Immature natural killer cell (primary cell): ENCODE measurements around the gene OR5L2. TPM values are rescaled to one million over a fixed set of nuclear protein-coding genes. Genes with fewer than 3 reads are reported as not detected.

ENCODE experiments used
- polyA plus RNA-seq, 3 donors: library from polyadenylated mRNA; unstranded; fragments of 300-500 nt; fragmentation: Illumina TruSeq; gene quantifications; one replicate each; pipeline ENCODE4 v1.2.3, GENCODE V29; 2021

Gene OR5L2
- polyA plus RNA-seq, 3 donors from 2014 or later, result not detected

Other genes starting within 250 kb of the OR5L2 start
- gene OR4C11, start 219.6 kb upstream of the OR5L2 start, polyA plus RNA-seq, result not detected
- gene OR4P4, start 192.1 kb upstream of the OR5L2 start, polyA plus RNA-seq, result not detected
- not detected for gene OR4S2, start 178.9 kb upstream of the OR5L2 start, polyA plus RNA-seq
- gene OR4C6, start 165.0 kb upstream of the OR5L2 start, polyA plus RNA-seq, result not detected
- not detected for gene OR5D13, start 53.8 kb upstream of the OR5L2 start, polyA plus RNA-seq
- not detected for gene OR5D14, start 31.7 kb upstream of the OR5L2 start, polyA plus RNA-seq
- gene OR5L1, start 15.9 kb upstream of the OR5L2 start, polyA plus RNA-seq, result not detected
- gene OR5D18, start 7.6 kb upstream of the OR5L2 start, polyA plus RNA-seq, result not detected
- not detected for gene OR5D16, start 11.5 kb downstream of the OR5L2 start, polyA plus RNA-seq
- gene TRIM51, start 56.1 kb downstream of the OR5L2 start, polyA plus RNA-seq, result not detected
- gene OR5W2, start 87.4 kb downstream of the OR5L2 start, polyA plus RNA-seq, result not detected
- not detected for gene OR5I1, start 109.2 kb downstream of the OR5L2 start, polyA plus RNA-seq
- not detected for gene OR10AG1, start 142.7 kb downstream of the OR5L2 start, polyA plus RNA-seq
- gene OR5F1, start 167.4 kb downstream of the OR5L2 start, polyA plus RNA-seq, result not detected
- not detected for gene OR5AS1, start 200.4 kb downstream of the OR5L2 start, polyA plus RNA-seq